Epithelial cell of prostate (primary cell): ENCODE results near the gene ZNF624.

Source experiments
- DNase-seq: peaks from one replicate; pipeline ENCODE4 v3.0.0-alpha.2; 2011; ENCODE audit warnings: low read depth, low spot score
- H3K27ac ChIP-seq: fragments of 450-650 bp; 2 replicates; pipeline ENCODE4 v1.5.1; 2017; ENCODE audit warnings: mild to moderate bottlenecking

The ZNF624 gene

DNA sequence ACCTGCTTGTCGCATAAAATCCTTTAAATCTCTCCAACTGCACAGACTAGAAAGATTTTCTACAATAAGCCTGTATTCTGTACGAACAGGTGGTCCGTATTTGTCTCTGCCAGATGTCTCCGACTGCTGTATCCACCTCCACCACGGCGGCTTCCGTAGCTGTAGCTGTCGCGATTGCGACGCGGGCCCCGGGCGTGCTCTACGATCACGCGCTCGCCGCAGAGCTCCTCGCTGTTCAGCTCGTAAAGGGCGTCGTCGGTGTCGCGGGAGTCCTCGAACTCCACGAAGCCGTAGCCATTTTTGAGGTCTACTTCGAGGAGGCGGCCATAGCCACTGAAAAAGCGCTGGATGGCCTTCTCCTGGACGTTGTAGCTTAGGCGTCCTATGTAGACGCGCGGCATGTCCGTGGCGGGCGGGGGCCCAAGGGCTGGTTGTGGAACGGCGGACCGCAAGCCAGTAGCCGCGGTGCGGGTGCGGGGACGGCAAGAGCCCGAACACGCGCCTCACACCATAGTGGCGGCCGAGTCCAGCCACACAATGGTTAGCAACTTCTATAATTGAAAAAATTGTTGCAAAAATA lies 36.1 kb downstream of the ZNF624 start:
- no peak for DNase-seq
- H3K27ac ChIP-seq: no peak overlapping the region

DNA sequence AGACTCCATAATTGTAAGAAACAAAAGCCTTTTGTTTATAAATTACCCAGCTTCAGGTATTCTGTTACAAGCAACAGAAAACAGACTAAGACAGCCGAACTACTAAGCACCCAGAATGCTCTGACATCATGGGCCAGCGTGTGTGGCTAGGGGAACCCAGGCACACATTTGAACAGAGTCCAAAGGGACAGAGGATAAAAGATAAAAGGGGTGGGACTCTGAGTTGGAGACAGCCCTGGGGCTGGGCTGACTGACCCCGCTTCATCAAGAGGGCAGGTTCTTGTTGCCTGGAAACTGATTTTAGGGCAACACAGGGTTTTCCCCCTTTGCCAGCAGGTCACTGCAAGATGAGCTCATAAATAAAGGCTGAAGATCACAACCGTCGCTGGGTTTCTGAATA lies 54.1 kb downstream of the ZNF624 start:
- no peak overlapping the region for H3K27ac ChIP-seq
- DNase-seq: no peak

DNA sequence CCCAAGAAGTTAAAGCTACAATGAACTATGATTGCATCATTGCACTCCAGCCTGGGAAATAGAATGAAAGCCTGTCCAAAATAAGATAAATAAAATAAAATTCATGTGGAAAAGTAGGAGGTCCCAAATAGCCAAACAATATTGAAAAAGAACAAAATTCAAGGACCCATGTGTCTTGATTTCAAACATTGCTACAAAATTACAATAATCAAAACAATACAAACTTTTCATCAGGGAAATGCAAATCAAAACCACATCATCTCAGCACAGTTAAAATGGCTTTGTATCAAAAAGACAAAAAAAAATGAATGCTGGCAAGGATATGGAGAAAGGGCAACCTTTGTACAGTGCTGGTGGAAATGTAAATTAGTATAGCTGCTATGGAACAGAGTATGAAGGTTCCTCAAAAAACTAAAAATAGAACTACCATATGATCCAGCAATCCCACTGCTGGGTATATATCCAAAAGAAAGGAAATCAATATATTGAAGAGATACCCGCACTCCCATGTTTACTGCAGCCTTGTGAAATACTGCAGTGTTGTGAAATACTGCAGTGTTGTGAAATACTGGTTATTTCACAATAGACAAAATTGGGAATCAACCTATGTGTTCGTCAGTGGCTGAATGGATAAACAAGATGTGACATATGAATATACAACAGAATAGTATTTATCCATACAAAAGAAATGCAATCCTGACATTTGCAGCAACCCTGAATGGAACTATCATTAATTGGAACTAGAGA lies 60.1 kb downstream of the ZNF624 start:
- DNase-seq: no peak
- no peak overlapping the region for H3K27ac ChIP-seq

DNA sequence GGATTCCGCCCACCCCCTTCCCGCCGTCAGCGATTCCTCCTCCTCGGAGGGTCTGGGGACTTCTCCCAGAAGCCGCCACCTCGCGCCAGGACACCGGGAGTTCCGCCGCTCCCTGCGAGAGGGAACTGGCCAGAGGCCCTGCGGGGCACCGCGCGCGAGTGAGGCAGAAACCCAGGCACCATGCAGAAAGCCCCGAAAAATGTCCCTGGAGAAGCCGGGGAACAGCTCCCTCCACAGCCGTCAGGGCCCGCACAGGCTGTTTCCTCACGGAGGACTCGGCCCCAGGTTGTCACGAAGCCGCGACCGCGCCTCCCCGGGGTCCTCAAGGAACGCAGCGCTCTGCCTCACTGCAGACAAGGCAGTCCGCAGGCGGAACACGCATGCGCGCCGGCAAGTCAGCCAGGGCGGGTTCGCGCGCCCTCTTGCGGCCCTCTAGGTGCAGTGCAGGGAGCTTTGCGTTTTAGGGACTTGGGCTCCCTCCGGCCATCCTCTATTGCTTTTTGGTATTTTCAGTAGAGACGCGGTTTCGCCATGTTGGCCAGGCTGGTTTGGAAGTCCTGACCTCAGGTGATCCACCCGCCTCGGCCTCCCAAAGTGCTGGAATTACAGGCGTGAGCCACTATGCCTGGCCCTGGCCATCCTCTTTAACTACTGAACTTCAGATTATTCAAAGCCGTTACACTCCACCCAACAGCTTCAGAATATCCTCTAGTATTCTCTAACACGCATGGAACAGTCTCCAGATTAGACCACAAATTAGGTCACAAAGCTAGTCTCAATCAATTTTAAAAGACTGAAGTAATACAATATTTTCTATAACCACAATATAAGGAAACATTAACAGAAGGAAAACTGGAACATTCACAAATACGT lies 64.3 kb downstream of the ZNF624 start:
- peak; percentile 18 for DNase-seq
- no peak overlapping the region for H3K27ac ChIP-seq

DNA sequence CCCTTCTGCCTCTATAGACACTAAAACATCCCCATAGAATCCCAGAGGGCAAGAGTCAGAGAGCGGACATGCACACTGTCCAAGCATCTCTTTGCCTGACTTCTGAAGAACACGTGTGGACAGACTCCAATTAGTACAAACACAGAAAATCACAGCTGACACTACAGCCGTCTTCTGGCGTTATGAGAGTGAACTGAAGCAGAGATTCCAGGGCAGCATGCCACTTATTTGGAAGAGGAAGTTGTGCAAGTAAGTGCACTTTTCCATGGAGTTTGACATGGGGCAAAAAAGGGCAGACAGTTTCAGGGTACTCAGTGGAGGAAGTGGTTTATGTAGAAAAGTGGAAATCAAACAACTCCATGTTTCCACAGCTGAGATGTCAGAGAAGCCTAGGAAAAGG lies 67.9 kb downstream of the ZNF624 start:
- H3K27ac ChIP-seq: no peak overlapping the region

DNA sequence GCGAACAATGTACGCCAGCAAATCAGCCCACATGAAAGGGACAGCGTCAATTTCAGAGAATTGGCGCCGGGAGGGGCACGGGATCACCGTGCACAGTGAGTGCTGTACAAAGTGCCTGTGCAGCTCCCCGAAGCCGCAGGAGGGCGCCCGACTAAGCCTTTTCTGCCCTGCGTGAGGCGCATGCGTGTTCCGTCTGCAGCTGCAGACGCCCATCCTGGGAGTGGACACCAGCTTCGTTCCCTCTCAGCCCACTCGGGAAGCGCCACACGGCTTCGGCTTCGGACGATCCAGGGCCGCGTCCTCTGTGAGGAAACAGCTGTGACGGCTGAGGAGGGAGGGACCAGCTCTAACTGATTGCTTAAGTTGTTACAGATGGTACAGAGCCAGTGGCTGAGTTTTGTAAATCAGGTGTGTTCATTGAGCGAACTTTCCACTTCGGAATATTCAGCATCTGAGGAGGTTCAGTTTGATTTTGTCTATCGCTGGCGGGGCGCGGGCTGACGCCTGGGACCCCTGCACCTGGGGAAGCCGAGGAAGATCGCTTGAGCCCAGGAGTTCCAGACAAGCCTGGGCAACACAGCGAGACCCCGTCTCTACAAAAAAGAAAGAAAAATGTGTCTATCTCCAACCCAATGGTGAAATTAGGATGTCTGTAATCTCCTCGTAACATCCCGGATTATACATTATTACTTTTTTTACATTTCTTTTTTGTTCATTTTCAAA lies 69.2 kb downstream of the ZNF624 start:
- no peak overlapping the region for H3K27ac ChIP-seq

More for the DNA sequence above, 67.9 kb downstream of the ZNF624 start:
- no peak for DNase-seq

DNA sequence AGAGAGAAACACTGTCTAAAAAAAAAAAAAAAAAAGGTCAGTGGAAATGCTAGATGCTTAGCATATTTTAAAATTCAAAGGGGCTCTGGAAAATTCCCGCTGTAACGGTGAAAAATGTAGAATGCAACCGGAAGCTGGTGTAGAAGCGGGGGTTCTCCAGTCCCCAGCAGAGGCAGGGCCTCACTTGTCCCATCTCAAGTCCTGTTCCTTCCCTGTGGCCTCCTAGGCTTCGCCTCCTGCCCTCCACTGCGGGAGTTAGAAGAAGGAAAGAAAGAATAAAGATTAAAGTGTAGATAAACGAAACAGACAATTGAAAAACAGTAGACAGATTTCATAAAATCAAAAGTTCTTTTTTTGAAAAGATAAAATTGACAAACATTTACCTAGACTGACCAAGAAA lies 69.9 kb downstream of the ZNF624 start:
- DNase-seq: no peak
- no peak overlapping the region for H3K27ac ChIP-seq

More for the DNA sequence above, 69.2 kb downstream of the ZNF624 start:
- DNase-seq: peak; percentile 27

DNA sequence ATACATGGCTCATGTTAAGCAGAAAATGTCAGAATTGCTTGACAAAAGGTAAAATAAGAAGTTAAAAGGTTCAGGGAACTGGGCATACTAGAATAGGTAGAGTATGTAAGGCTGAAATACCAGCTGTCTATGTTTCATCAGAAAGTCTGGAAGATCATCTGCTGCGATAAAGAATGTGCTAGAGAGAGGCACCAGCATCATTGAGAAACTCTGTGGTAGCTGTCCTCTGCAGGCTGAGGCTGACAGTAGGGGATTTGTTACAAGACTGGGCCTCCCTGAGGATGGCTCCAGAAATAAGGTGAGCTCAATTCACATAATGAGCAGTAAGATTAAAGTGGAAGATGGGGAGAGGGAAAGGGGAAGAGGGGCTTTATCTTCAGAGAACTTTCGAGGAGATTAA lies 80.2 kb downstream of the ZNF624 start:
- no peak for DNase-seq
- no peak overlapping the region for H3K27ac ChIP-seq
